Spleen (tissue), 7 donors: ENCODE results near the gene NUDT16L1.

Experiments used
- CTCF ChIP-seq, 11 experiments: fragments of 200-600 bp in 7 of 11; fragments of 450-650 bp in 4 of 11; sonication (generic) in 4 of 11; IDR thresholded peaks in 8 of 11; conservative IDR thresholded peaks in 3 of 11; 1 replicate in 7 of 11; 2 replicates in 4 of 11; pipeline versions ENCODE4 v1.4.0 to v1.8.0; 2016 to 2021; ENCODE audit warnings: antibody characterized with exemption in 11 of 11, inconsistent platforms in 4 of 11, mild to moderate bottlenecking in 1 of 11
- POLR2A ChIP-seq, 3 donors: fragments of 450-650 bp; IDR thresholded peaks; one replicate each; pipeline ENCODE4 v1.5.1; 2017; ENCODE audit warnings: antibody characterized with exemption in 3 of 3, mild to moderate bottlenecking in 1 of 3
- POLR2AphosphoS5 ChIP-seq, 3 donors: sonication (generic); formaldehyde crosslinking; IDR thresholded peaks; one replicate each; pipeline ENCODE4 v1.5.1; 2017; ENCODE audit warnings: antibody characterized with exemption in 3 of 3
- donor health status: DM: no; HTN: no; CAD: no; lungs with moderate emphysema.
- donor health status: DM: no; HTN: no; CAD: no.
- donor health status: DM: no; HTN: no; CAD: no.

GRCh38 chr16:4704491-4704890 is 11.1 kb downstream of the NUDT16L1 start:
- TF ChIP-seq POLR2A (IDR thresholded peaks at IDR 0.05) (no peak), CTCF (IDR thresholded peaks at IDR 0.05 in 8 of 11, conservative IDR thresholded peaks at IDR 0.05 in 3 of 11) (no peak), POLR2AphosphoS5 (IDR thresholded peaks at IDR 0.05) (no peak)
